COLO668 (cell line): ENCODE measurements around the gene ENTREP1.

Source experiments
- DNase-seq: peaks from one replicate; lab custom pipeline; 2025; ENCODE audit not compliant: unreplicated experiment; lab: John Stamatoyannopoulos, UW

The ENTREP1 gene

GRCh38 chr9:69319324-69320025 lies 5.5 kb upstream of the ENTREP1 start:
- DNase-seq = no peak

- no peak for DNase-seq
Measured at GRCh38 chr9:69322256-69322655, 2.8 kb upstream of the ENTREP1 start.

GRCh38 chr9:69323861-69324260 lies 1.2 kb upstream of the ENTREP1 start:
- no peak for DNase-seq

- peak; percentile 64 for DNase-seq
Measured at GRCh38 chr9:69325409-69326212, 596 bp downstream of the ENTREP1 start.

- no peak for DNase-seq
Measured at GRCh38 chr9:69326261-69326660, 1.2 kb downstream of the ENTREP1 start.

- DNase-seq = no peak
Measured at GRCh38 chr9:69330580-69330979, 5.6 kb downstream of the ENTREP1 start.

- DNase-seq = no peak
Measured at GRCh38 chr9:69331444-69331843, 6.4 kb downstream of the ENTREP1 start.

- no peak for DNase-seq
Measured at GRCh38 chr9:69332067-69332685, 7.2 kb downstream of the ENTREP1 start.

- no peak for DNase-seq
Measured at GRCh38 chr9:69333716-69334115, 8.7 kb downstream of the ENTREP1 start.

- no peak for DNase-seq
Measured at GRCh38 chr9:69334317-69334716, 9.3 kb downstream of the ENTREP1 start.

GRCh38 chr9:69339620-69340019 lies 14.6 kb downstream of the ENTREP1 start:
- no peak for DNase-seq

- no peak for DNase-seq
Measured at GRCh38 chr9:69340631-69341030, 15.6 kb downstream of the ENTREP1 start.

GRCh38 chr9:69342769-69343168 lies 17.8 kb downstream of the ENTREP1 start:
- DNase-seq = no peak

GRCh38 chr9:69344459-69344858 lies 19.4 kb downstream of the ENTREP1 start:
- DNase-seq = no peak

- no peak for DNase-seq
Measured at GRCh38 chr9:69346596-69347390, 21.8 kb downstream of the ENTREP1 start.

- no peak for DNase-seq
Measured at GRCh38 chr9:69347607-69348006, 22.6 kb downstream of the ENTREP1 start.

GRCh38 chr9:69351227-69351626 lies 26.2 kb downstream of the ENTREP1 start:
- no peak for DNase-seq

GRCh38 chr9:69355232-69355631 lies 30.2 kb downstream of the ENTREP1 start:
- no peak for DNase-seq

- no peak for DNase-seq
Measured at GRCh38 chr9:69357030-69357775, 32.2 kb downstream of the ENTREP1 start.

GRCh38 chr9:69357821-69358220 lies 32.8 kb downstream of the ENTREP1 start:
- no peak for DNase-seq

- DNase-seq = no peak
Measured at GRCh38 chr9:69363191-69363590, 38.2 kb downstream of the ENTREP1 start.
